ENCODE measurements around the gene BACE1-AS.

The BACE1-AS gene

DNA sequence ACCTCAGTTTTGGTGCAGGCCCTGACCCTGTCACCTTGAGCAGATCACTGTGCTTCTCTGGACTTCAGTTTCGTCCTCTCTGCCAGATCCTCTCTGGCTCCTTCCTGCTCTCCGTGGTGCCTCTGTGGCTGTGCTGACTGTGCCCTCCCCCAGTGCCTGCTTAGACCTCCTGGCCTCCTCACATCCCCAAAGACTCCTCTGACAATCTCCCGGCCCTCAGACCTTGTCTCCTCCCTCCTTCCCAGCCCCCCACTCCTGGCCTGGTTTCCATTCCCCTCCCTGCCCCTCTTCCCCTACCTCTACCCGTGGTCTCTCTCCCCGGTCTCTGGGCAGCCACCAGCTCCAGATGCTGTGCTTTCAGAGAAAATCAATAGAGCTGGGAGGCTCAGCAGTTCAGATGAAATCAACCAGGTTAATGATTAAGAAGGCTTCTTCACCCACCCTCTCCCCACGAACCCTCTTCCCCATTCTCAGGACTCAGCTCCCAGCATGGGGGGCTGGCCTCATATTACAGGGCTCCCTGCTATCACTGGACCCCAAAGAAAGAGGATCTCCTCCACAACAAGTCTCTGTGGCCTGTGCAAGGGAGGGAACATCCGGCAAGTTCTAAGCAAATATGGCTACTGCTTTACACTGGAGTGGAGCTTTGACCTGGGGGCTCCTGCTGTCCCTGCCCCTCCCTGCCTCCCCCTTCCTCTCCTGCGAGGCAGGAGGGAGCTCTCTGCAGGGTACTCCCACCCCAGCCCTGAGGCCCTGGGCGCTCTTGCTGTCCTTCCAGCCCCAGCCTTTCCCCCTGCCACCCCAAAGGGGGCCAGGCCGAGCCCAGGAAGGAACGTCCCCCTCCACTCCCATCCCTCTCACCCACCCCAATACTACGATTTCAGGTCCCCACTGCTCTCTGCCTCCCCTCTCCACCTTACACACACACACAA lies 8.5 kb downstream of the BACE1-AS start:
- Histone ChIP-seq H3K79me2 (ENCODE audit: low read length) (no peaks in the 10 kb centered on the region), H3K36me3 (replicated peaks; ENCODE audit: insufficient read depth, low read length) (no peaks in the 10 kb centered on the region), H3K9me2 (replicated peaks; ENCODE audit: insufficient read depth, low read length) (no peaks in the 10 kb centered on the region), H3K27ac (ENCODE audit: low read length) (no peak overlapping the region), H2AFZ (ENCODE audit: low read length) (no peak overlapping the region), H3K4me1 (ENCODE audit: low read length) (no peaks in the 10 kb centered on the region), H3K27me3 (replicated peaks; ENCODE audit: insufficient read depth, low read length) (no peaks in the 10 kb centered on the region), H3K4me3 (ENCODE audit: low read length) (no peak overlapping the region), H3K9me3 (replicated peaks; ENCODE audit: insufficient read depth, low read length) (no peaks in the 10 kb centered on the region), H3K9ac (ENCODE audit: low read length) (no peak overlapping the region), H4K20me1 (ENCODE audit: insufficient read depth, low read length) (no peaks in the 10 kb centered on the region), H3K4me2 (ENCODE audit: low read depth, low read length) (no peak overlapping the region), H3F3A (ENCODE audit: insufficient read depth, low read length) (no peaks in the 10 kb centered on the region)
- DNase-seq: no peak
- TF ChIP-seq, protein P1, sequence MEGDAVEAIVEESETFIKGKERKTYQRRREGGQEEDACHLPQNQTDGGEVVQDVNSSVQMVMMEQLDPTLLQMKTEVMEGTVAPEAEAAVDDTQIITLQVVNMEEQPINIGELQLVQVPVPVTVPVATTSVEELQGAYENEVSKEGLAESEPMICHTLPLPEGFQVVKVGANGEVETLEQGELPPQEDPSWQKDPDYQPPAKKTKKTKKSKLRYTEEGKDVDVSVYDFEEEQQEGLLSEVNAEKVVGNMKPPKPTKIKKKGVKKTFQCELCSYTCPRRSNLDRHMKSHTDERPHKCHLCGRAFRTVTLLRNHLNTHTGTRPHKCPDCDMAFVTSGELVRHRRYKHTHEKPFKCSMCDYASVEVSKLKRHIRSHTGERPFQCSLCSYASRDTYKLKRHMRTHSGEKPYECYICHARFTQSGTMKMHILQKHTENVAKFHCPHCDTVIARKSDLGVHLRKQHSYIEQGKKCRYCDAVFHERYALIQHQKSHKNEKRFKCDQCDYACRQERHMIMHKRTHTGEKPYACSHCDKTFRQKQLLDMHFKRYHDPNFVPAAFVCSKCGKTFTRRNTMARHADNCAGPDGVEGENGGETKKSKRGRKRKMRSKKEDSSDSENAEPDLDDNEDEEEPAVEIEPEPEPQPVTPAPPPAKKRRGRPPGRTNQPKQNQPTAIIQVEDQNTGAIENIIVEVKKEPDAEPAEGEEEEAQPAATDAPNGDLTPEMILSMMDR (IDR thresholded peaks at IDR 0.05; ENCODE audit: low read length): no peak
- TF ChIP-seq EZH2 (optimal IDR thresholded peaks at IDR 0.05; ENCODE audit: low read depth, low read length): no peak
- no peak for TF ChIP-seq EZH2phosphoT487 (IDR thresholded peaks at IDR 0.05; ENCODE audit: low read length)

DNA sequence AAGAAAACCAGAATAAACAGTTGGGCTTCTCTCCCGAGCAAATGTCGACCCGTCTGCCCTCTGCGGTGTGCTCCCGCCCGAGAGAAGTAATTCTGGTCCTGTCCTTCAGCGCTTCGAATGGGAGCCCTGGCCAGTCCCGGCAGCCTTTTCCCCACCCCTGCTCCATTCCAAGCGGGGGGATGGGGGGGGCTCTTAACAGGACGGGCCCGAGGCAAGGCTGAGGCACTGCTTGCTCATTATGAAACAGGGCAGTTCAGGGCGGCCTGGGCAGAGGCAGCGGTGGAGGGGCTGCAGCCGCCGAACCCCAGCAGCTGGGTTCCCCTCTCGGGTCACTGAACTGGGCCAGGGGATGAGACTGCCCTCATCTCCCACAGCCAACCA lies 9.1 kb downstream of the BACE1-AS start:
- Histone ChIP-seq H3K4me1 (ENCODE audit: low read length) (no peaks in the 10 kb centered on the region), H4K20me1 (ENCODE audit: insufficient read depth, low read length) (no peaks in the 10 kb centered on the region), H3F3A (ENCODE audit: insufficient read depth, low read length) (no peaks in the 10 kb centered on the region), H3K4me3 (ENCODE audit: low read length) (no peak overlapping the region), H2AFZ (ENCODE audit: low read length) (no peak overlapping the region), H3K9me3 (replicated peaks; ENCODE audit: insufficient read depth, low read length) (no peaks in the 10 kb centered on the region), H3K9me2 (replicated peaks; ENCODE audit: insufficient read depth, low read length) (no peaks in the 10 kb centered on the region), H3K36me3 (replicated peaks; ENCODE audit: insufficient read depth, low read length) (no peaks in the 10 kb centered on the region), H3K27me3 (replicated peaks; ENCODE audit: insufficient read depth, low read length) (no peaks in the 10 kb centered on the region), H3K79me2 (ENCODE audit: low read length) (no peaks in the 10 kb centered on the region), H3K4me2 (ENCODE audit: low read depth, low read length) (no peak overlapping the region), H3K9ac (ENCODE audit: low read length) (no peak overlapping the region), H3K27ac (ENCODE audit: low read length) (no peak overlapping the region)
- TF ChIP-seq EZH2phosphoT487 (IDR thresholded peaks at IDR 0.05; ENCODE audit: low read length): no peak
- TF ChIP-seq, protein P1 (IDR thresholded peaks at IDR 0.05; ENCODE audit: low read length): no peak
- no peak for TF ChIP-seq EZH2 (optimal IDR thresholded peaks at IDR 0.05; ENCODE audit: low read depth, low read length)
- no peak for DNase-seq

DNA sequence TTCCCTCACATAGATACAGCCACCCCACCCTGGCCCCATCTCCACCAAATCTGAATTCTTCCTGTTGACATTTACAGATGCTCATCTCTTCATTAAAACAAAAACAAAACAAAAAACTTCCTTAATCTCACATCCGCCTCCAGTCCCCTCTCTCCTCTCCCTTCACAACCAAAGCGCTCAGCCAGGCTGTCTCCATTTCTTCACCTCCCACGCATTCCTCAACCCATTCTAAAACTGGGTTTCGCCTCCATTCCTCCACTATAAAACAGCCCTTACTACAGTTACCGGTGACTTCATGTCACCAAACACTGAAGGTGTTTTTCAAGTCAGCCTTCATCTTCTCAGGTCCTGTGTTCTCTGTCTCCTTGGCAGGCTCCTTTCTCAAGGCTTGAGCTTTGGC lies 9.6 kb downstream of the BACE1-AS start:
- no peaks in the 10 kb centered on the region for H3K27me3 ChIP-seq (replicated peaks; ENCODE audit: insufficient read depth, low read length)
- H3K79me2 ChIP-seq (ENCODE audit: low read length): no peaks in the 10 kb centered on the region
- H3K9me3 ChIP-seq (replicated peaks; ENCODE audit: insufficient read depth, low read length): no peaks in the 10 kb centered on the region
- H2AFZ ChIP-seq (ENCODE audit: low read length): no peak overlapping the region
- H3K27ac ChIP-seq (ENCODE audit: low read length): no peak overlapping the region
- H3K4me2 ChIP-seq (ENCODE audit: low read depth, low read length): no peak overlapping the region
- H3F3A ChIP-seq (ENCODE audit: insufficient read depth, low read length): no peaks in the 10 kb centered on the region
- H4K20me1 ChIP-seq (ENCODE audit: insufficient read depth, low read length): no peaks in the 10 kb centered on the region
- no peak for DNase-seq
- H3K4me3 ChIP-seq (ENCODE audit: low read length): no peak overlapping the region
- no peaks in the 10 kb centered on the region for H3K4me1 ChIP-seq (ENCODE audit: low read length)
- no peaks in the 10 kb centered on the region for H3K36me3 ChIP-seq (replicated peaks; ENCODE audit: insufficient read depth, low read length)
- TF ChIP-seq, protein P1 (IDR thresholded peaks at IDR 0.05; ENCODE audit: low read length): no peak
- no peak for TF ChIP-seq EZH2 (optimal IDR thresholded peaks at IDR 0.05; ENCODE audit: low read depth, low read length)
- no peak for TF ChIP-seq EZH2phosphoT487 (IDR thresholded peaks at IDR 0.05; ENCODE audit: low read length)
- no peak overlapping the region for H3K9ac ChIP-seq (ENCODE audit: low read length)
- H3K9me2 ChIP-seq (replicated peaks; ENCODE audit: insufficient read depth, low read length): no peaks in the 10 kb centered on the region

Measured in MM.1S (cell line).